Activated CD4-positive, alpha-beta T cell treated with anti-CD3 and anti-CD28 coated beads, Interleukin-2, Interleukin-6, amounts not matched to agents 100 ng/mL and 50 ng/mL, durations not matched to agents 16 hours and 8 hours (primary cell): ENCODE measurements around the gene ACAD9.
A peak's percentile ranks its signal among the peaks of the same experiment; 100 is the strongest.
"Not testable (repeated sequence)": the region's sequence is repeated elsewhere in the genome, so short reads cannot be mapped to it uniquely, and the experiment has no call there.

Source experiments
- DNase-seq: peaks from one replicate; pipeline ENCODE4 v3.0.0-alpha.2; 2020

Gene ACAD9

DNA sequence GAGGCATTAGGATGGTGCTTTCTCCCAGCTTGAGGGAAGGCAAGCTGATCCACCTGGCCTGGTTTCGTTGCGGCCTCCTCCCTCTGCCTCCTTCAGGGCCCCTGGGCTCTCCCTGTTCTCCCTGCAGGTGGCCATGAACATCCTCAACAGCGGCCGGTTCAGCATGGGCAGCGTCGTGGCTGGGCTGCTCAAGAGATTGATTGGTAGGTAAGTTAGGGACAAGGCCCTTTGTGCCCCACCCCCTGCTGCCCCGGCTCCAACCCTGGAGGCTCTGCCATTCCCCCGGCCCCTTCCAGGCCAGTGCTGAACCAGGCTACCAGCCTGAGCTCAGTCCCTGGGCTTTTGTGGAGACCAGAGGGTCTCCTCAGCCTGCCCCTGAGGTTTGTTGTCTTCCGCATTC, 23.0 kb downstream of the ACAD9 start:
- DNase-seq, result no peak

GRCh38 chr3:128903501-128903900, 24.1 kb downstream of the ACAD9 start:
- no peak for DNase-seq

GRCh38 chr3:128906031-128906803, 26.8 kb downstream of the ACAD9 start:
- no peak for DNase-seq

DNA sequence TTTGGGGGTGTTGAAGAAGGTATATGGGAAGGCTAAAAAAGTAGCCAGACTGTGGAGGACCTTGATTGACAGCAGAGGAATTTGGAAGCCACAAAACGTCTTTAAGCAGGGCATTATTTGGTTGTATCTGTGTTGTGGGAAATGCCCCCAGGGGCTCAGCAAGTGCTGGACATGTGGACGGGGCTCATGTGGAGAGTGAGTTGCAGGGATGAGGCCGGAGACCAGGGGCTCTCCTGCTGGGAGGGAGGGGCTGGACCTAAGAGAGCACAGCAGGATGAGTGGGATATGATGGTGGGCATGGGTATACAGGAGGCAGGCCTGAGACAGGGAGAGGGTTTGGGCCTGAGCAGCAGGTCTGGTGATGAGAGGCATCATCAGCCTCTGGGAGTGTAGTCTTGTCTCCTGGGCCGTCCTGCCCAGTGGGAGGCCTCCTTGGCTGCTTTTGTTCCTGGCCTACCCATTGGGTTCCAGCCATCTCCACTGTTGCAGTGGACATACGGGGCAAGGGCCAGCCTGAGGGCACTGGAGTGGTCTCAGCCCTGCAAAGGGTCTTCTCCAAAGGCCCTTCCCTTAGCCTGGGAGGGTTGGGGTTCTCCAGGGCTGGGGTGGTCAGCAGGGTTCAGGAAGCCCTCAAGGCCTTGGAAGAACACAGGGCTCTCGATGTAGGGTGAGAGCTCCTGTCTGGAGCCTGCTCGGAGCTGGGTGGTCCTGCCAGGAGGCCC, 27.5 kb downstream of the ACAD9 start:
- no peak for DNase-seq

DNA sequence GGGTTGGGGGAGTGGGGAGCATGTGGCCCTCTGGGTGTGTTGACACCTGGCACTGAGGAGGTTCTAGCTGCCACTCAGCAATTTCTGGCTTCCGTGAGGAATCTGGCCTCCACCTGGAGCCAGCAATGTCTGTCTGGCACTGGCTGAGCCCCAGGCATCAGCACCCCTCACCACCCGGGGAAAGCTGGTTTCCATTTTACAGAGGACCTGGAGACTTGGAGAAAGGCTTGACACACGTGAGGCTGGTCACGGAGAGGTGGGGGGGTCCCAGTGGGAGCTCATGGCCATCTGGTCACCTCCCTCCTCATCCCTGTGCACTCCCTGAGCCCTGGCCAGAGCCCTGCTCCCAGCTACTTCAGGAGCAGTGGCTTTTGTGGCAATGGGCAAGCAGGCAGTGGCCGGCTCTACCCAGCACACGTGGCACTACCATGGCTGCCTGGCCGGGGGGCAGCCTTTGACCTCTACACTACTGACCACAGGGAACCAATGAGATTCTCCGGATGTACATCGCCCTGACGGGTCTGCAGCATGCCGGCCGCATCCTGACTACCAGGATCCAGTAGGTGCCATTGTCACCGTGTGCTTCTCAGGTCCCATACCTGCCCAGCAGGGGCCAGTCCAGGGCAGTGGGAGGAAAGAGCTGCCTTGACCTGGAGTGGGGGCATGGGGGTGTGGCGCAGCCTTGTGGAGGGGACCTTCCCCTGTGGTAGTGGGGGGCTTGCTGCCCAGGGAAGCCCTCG, 28.5 kb downstream of the ACAD9 start:
- DNase-seq, result no peak

DNA sequence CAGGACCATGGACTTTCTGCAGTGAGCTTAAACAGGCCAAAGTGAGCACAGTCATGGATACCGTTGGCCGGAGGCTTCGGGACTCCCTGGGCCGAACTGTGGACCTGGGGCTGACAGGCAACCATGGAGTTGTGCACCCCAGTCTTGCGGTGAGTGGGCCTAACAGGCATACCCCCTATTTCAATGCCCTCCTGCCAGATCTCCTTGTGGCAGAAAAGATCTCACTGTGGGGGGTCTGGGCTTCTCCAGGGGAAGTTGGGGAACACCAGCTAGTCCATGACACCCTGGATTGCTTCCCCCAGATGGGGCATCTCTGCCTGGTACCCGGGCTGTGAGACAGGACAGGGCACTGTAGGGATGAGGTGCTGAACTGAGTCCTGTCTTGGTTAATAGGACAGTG, 29.5 kb downstream of the ACAD9 start:
- DNase-seq, result no peak

- DNase-seq, result no peak
Observed at GRCh38 chr3:128910006-128910405, 30.6 kb downstream of the ACAD9 start.

DNA sequence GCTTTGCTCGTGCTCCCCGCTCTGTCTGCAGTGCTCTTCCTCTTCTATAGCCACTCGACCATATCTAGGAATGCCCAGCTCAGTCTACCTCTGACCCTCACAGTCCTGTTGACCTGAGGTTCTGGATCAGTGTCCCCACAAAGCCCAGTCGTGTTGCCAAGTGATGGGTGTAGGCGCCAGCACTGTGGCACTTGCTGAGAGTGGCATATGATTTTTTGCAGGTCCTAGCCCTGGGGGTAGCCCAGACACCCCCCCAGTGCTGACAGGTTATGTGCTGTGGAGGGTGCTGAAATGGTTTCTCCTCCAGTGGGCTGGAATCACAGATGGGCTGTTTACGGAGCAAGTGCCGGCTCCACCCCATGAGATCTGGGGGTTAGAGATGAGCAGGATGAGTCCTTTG, 32.5 kb downstream of the ACAD9 start:
- no peak for DNase-seq

GRCh38 chr3:128914966-128915645, 35.7 kb downstream of the ACAD9 start:
- no peak for DNase-seq

- DNase-seq, result no peak
Observed at GRCh38 chr3:128917291-128917690, 37.9 kb downstream of the ACAD9 start.

- DNase-seq, result no peak
Observed at GRCh38 chr3:128919988-128920387, 40.6 kb downstream of the ACAD9 start.

GRCh38 chr3:128922804-128923459, 43.5 kb downstream of the ACAD9 start:
- DNase-seq, result peak; percentile 50

GRCh38 chr3:128923576-128923975, 44.2 kb downstream of the ACAD9 start:
- no peak for DNase-seq

DNA sequence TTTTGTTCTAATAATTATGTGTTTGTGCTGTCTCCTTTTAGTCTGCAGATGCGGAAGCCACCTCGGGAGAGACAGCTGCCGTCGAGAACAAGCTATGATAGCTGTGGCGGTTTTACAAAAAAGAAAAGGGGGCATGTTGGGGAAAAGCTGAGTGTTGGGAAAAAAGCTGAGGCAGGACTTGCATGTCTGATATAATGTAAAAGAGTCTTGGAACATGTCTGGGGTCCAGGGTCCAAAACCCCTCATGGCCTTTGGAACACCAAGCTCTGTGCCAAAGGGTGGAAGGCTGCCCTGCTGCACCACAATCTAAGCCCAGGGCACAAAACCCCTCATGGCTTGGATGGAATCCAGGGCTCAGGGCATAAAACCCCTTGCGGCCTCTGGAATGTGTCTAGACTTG, 44.6 kb downstream of the ACAD9 start:
- DNase-seq, result not testable (repeated sequence)

DNA sequence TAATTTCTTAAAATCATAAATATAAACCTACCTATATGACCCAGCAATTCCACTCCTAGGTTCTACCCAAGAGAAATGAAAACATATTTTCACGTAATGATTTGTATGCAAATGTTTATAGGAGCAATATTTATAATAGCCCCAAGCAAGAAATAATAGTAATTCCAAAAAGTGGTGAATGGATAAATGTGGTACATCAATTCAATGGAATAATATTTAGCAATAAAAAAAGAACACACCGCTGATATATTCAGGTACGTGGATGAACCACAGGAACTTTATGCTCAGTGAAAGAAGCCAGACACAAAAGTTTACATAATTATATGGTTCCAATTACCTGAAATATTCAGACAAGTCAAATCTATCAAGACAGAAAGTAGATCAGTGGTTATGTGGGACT, 49.9 kb downstream of the ACAD9 start:
- DNase-seq, result no peak

DNA sequence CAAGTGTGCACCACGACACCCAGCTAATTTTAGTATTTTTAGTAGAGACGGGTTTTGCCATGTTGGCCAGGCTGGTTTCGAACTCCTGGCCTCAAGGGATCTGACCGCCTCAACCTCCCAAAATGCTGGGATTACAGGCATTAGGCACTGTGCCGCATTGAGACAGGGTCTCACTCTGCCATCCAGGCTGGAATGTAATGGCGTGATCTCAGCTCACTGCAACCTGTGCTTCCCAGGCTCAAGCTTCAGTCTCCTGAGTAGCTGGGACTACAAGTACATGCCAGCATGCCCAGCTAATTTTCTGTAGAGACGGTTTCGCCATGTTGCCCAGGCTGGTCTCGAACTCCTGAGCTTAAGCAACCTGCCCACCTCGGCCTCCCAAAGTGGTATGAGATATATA, 51.6 kb downstream of the ACAD9 start:
- DNase-seq, result no peak

DNA sequence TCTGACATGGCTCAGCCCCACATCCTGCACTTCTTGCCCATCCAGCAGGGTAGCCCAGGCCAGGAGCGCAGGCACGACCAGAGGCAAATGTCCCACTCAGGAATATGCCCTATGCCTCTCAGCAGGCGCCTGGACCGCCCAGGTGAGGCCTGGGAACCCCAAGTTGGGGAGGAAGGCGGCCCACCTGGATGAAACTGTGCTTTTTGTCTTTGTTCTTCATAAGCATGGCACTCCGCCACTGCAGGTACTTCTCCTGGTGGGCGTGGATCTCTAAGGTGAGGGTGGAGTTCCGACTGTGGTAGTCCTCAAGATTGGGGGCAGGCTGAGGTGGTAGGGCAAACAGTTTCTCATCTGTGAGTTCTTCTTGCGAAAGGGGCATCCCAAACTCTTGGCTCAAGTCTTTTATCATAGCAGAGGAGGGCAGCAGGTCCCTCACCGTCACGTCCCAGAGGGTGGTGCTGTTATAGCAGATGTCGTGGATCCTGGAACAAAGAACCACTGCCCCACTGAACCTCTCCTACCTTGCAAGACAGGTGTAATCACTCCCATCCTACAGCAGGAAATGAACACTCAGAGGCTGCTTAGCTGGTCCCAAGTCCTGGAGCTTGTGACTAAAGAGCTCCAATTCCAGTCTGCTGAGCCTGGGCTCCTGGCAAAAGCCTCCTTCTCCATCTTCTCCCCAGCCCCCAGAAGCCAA, 53.2 kb downstream of the ACAD9 start:
- DNase-seq, result no peak

DNA sequence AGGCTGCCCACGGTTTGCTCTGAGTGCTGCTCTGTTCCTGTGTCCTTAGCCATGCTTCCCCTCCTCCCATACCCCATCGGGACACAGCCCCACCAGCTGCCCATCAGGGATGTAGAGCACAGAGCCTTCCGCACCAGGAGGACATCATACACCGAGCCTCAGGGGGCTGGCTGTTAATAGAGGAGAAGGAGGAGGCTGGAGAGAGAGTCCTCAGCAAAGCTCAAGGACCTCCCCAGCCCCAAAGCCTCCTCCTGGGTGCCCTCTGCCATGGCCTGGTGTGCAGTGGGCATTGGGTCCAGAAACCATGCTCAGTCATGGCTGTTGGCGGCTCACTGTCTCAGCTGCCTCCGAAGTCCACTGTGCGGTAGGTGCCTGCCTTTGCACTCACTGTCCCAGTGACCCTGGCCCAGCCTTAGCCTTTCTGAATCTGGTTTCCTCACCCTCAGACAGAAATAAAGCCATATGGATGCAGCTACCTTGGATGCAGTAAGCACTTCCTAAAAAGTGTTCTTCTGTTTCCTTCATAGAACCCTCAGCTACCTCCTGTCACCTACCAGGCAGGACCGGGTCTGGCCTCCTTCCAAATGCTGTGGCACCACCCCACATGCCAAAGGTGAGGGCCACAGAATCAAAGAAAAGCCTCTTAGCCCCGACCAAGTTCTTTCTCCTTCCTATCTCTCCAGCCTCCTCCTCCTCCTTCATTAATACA, 53.9 kb downstream of the ACAD9 start:
- no peak for DNase-seq

- DNase-seq, result no peak
Observed at GRCh38 chr3:128933922-128934253, 54.5 kb downstream of the ACAD9 start.

GRCh38 chr3:128935922-128936321, 56.5 kb downstream of the ACAD9 start:
- no peak for DNase-seq

GRCh38 chr3:128936341-128936740, 56.9 kb downstream of the ACAD9 start:
- no peak for DNase-seq

GRCh38 chr3:128940252-128940651, 60.8 kb downstream of the ACAD9 start:
- DNase-seq, result no peak
